ENCODE measurements around the gene SLC5A9. TPM values are rescaled to one million over a fixed set of nuclear protein-coding genes. Genes with fewer than 3 reads are reported as not detected.
"Not testable (repeated sequence)": the region's sequence is repeated elsewhere in the genome, so short reads cannot be mapped to it uniquely, and the experiment has no call there.

SLC5A9 gene
- total RNA-seq, 1 donor from 2014 or later: 0.25 TPM

- no peak for DNase-seq (ENCODE audit: extremely low spot score in 2 of 2)
- no peak overlapping the region for H3K4me3 ChIP-seq
- no peaks in the 10 kb centered on the region for H3K9me3 ChIP-seq
- no peaks in the 10 kb centered on the region for H3K4me1 ChIP-seq
- H3K27me3 ChIP-seq: no peaks in the 10 kb centered on the region
- no peaks in the 10 kb centered on the region for H3K36me3 ChIP-seq
- no peak for TF ChIP-seq POLR2AphosphoS5 (IDR thresholded peaks at IDR 0.05; ENCODE audit: insufficient read depth in 1 of 2, low read depth in 1 of 2)
- TF ChIP-seq POLR2A (IDR thresholded peaks at IDR 0.05): no peak
- no peak for TF ChIP-seq CTCF (IDR thresholded peaks at IDR 0.05)
- H3K27ac ChIP-seq: no peak overlapping the region
- intact Hi-C loops (cut with DNase I): no loop called here
These were observed 63.0 kb downstream of the SLC5A9 start for GRCh38 chr1:48285525-48285924.

- Histone ChIP-seq H3K9me3 (no peaks in the 10 kb centered on the region), H3K27me3 (no peaks in the 10 kb centered on the region), H3K4me3 (no peak overlapping the region), H3K27ac (no peak overlapping the region), H3K36me3 (no peaks in the 10 kb centered on the region), H3K4me1 (no peaks in the 10 kb centered on the region)
- intact Hi-C loops (cut with DNase I): no loop called here
- TF ChIP-seq POLR2A (IDR thresholded peaks at IDR 0.05) (no peak), CTCF (IDR thresholded peaks at IDR 0.05) (no peak), POLR2AphosphoS5 (IDR thresholded peaks at IDR 0.05; ENCODE audit: insufficient read depth in 1 of 2, low read depth in 1 of 2) (no peak)
- DNase-seq (ENCODE audit: extremely low spot score in 2 of 2): no peak
These were observed 68.9 kb downstream of the SLC5A9 start for GRCh38 chr1:48291421-48291820.

- DNase-seq (ENCODE audit: extremely low spot score in 2 of 2): no peak
- Histone ChIP-seq H3K36me3 (no peaks in the 10 kb centered on the region), H3K27ac (no peak overlapping the region), H3K9me3 (no peaks in the 10 kb centered on the region), H3K27me3 (no peaks in the 10 kb centered on the region), H3K4me3 (no peak overlapping the region), H3K4me1 (no peaks in the 10 kb centered on the region)
- intact Hi-C loops (cut with DNase I): no loop called here
- TF ChIP-seq CTCF (IDR thresholded peaks at IDR 0.05) (no peak), POLR2AphosphoS5 (IDR thresholded peaks at IDR 0.05; ENCODE audit: insufficient read depth in 1 of 2, low read depth in 1 of 2) (no peak), POLR2A (IDR thresholded peaks at IDR 0.05) (no peak)
These were observed 70.2 kb downstream of the SLC5A9 start for GRCh38 chr1:48292706-48293105.

- H3K4me3 ChIP-seq; H3K27me3 ChIP-seq; intact Hi-C loops (cut with DNase I); H3K36me3 ChIP-seq; H3K4me1 ChIP-seq; H3K9me3 ChIP-seq; DNase-seq (ENCODE audit: extremely low spot score in 2 of 2); H3K27ac ChIP-seq: not testable (repeated sequence)
These were observed 71.6 kb downstream of the SLC5A9 start for GRCh38 chr1:48294094-48294493.

- H3K4me3 ChIP-seq: no peak overlapping the region
- no peaks in the 10 kb centered on the region for H3K4me1 ChIP-seq
- H3K27me3 ChIP-seq: no peaks in the 10 kb centered on the region
- TF ChIP-seq CTCF (IDR thresholded peaks at IDR 0.05): no peak
- no peak for TF ChIP-seq POLR2AphosphoS5 (IDR thresholded peaks at IDR 0.05; ENCODE audit: insufficient read depth in 1 of 2, low read depth in 1 of 2)
- no peak for TF ChIP-seq POLR2A (IDR thresholded peaks at IDR 0.05)
- H3K36me3 ChIP-seq: no peaks in the 10 kb centered on the region
- H3K9me3 ChIP-seq: no peaks in the 10 kb centered on the region
- intact Hi-C loops (cut with DNase I): no loop called here
- DNase-seq (ENCODE audit: extremely low spot score in 2 of 2): no peak
- H3K27ac ChIP-seq: no peak overlapping the region
These were observed 72.1 kb downstream of the SLC5A9 start for GRCh38 chr1:48294656-48295055.

Other genes starting within 250 kb of the SLC5A9 start
- 5.6 TPM for gene TRABD2B, start 225.3 kb upstream of the SLC5A9 start, total RNA-seq
- gene SPATA6, start 249.5 kb downstream of the SLC5A9 start, total RNA-seq: 30.4 TPM